ELR (cell line): Measurements from ENCODE around the gene CLIC3.

Source experiments
- DNase-seq: peaks from one replicate; pipeline ENCODE4 v3.0.0-alpha.2; 2015; ENCODE audit warnings: low read depth

CLIC3 gene

DNA sequence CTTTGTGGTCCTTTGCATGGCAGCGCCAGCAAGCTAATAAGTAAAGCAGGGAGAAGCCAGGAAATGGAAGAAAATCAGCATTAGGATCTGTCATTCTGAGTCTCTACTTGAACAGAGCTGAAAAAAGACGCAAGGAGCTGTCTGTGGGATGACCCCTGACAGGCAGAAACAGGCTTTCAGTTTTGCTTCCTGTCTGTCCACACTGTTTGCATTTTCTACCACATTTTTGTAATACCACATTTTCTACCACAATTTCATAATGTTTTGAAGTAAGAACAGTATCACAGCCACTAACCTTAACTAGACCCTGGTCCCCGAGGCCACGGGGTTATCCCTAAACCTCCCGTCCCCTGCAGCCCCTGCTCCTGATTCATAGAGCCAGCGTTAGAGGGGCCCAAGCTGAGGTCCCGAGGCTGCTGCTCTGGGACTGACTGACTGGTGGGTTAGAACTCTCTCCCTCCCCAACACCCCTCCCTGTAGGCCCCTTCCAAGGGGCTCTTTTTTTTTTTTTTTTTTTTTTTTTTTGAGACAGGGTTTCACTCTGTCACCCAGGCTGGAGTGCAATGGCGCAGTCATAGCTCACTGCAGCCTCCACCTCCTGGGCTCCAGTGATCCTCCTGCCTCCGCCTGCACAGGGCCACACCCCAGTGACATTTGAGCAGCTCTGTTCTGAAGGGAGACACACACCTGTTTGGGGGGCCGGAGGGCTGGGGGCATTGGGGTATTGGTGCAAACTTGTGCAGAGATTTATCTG, 4.0 kb upstream of the CLIC3 start:
- DNase-seq = peak; percentile 38

GRCh38 chr9:136997830-136998234, 1.5 kb upstream of the CLIC3 start:
- DNase-seq = no peak

GRCh38 chr9:136997371-136997770, 1.0 kb upstream of the CLIC3 start:
- DNase-seq = no peak

DNA sequence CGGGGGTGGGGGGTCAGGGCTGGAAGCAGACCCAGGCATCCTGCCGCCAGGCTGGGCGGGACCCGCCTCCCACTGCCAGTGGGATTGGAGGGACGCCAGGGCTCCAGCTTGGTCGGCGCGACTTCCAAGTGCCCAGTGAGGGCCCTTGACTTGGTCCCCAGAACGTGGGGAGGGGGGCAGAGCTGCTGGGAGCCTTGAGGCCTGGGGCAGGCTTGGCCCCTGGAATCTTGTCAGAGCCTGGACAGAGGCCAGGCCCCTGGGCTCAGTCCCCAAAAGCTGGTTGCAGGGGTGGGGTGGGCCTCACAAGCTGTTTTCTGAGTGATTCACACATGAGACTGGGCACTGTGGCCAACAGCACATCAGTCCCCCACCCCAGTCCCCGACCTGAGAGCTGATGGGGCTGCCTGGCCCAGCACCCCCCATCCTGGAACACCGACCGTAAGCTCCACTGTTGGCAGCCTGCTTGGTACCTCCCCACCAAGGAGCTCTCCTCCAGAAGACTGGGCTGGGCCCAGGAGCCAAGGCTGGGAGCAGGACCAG, 526 bp downstream of the CLIC3 start:
- DNase-seq = peak; percentile 23

- no peak for DNase-seq
These were observed 1.0 kb downstream of the CLIC3 start for GRCh38 chr9:136995362-136995761.

- no peak for DNase-seq
These were observed 1.5 kb downstream of the CLIC3 start for GRCh38 chr9:136994888-136995230.

GRCh38 chr9:136994180-136994887, 2.0 kb downstream of the CLIC3 start:
- no peak for DNase-seq

GRCh38 chr9:136992819-136993369, 3.5 kb downstream of the CLIC3 start:
- DNase-seq = no peak

DNA sequence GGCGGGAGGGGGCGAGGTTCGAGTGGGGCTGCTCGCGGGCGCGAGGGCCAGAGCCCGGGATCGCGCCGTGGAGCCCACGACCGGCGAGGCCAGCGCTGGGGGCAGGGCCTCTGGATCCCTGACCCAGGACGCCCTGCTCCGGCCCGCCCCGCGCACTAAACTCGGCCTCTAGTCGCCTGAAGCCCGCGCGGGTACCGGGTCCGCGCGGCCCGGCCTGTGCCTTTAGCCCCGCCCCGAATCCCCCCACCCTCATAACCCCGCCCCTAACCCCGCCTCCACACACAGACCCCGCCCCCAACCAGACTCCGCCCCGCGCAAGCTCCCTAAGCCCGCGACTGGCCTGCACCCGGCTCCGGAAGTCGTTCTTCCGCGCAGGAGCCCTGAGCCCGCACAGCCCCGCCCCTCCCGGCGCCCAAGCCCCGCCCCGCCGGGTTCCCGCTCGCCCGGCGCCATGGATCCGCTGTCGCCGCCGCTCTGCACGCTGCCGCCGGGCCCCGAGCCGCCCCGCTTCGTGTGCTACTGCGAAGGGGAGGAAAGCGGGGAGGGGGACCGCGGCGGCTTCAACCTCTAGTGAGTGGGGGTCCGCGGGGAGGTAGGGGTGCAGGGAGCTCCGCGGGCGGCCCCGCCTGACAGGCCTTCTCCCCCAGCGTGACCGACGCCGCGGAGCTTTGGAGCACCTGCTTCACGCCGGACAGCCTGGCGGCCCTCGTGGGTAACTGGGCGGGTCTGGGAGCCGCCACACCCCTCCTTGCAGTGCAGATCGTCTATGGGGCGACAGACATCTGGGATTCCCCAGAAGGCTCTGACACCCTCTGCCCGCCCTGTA, 4.2 kb downstream of the CLIC3 start, which contains the start of gene PAXX:
Gene PAXX, plus strand, starts transcription at position 430 of the 826 bp plus-strand sequence. Its CDS starts 22 bp downstream, at position 452.
- peak; percentile 91 for DNase-seq

DNA sequence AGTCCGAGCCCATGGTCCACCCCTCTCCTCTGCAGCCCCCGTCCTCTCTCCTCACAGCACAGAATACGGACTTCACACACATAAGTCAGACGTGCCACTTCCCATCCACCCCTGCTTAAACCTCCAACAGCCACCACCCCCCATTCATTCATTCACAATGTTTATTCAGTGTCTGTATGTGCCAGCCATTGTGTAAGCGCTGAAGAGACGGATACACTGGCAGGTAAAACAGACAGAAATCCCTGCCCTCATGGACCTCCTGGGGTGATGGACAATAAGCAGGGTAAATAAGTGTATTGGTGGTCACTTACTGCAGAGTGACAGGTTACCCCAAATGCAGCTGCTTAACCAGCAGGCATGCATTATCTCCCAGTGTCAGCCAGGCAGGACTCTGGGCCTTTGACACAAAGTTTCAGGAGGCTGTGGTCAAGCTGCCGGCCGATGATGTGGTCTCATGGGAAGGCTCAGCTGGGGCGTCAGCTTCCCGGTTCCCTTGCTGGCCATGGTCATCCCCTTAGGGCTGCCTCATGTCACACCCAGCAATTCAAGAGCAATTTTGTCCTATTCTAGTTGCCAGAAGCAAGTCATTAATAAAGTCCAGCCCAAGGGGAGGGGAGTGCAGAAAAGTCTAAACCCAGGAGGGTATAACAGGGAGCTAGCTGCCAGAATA, 6.0 kb downstream of the CLIC3 start:
- no peak for DNase-seq

DNA sequence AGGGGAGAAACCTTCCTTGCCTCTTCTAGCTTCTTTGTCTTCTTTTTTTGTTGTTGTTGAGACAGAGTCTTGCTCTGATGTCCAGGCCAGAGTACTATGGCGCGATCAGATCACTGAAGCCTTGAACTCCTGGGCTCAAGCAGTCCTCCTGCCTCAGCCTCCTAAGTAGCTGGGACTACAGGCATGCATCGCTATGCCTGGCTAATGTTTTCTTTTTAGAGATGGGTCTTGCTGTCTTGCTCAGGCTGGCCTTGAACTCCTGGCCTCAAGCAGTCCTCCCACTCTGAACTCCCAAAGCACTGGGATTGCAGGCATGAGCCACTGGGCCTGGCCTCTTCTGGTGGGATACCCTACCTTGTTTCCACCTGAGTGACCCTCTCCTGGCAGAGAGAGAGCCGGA, 7.5 kb downstream of the CLIC3 start:
- no peak for DNase-seq

- no peak for DNase-seq
These were observed 10.5 kb downstream of the CLIC3 start for GRCh38 chr9:136985853-136986252.

GRCh38 chr9:136985027-136985602, 11.3 kb downstream of the CLIC3 start:
- no peak for DNase-seq

- DNase-seq = no peak
These were observed 11.8 kb downstream of the CLIC3 start for GRCh38 chr9:136984464-136985026.

- no peak for DNase-seq
These were observed 12.6 kb downstream of the CLIC3 start for GRCh38 chr9:136983656-136984314.

DNA sequence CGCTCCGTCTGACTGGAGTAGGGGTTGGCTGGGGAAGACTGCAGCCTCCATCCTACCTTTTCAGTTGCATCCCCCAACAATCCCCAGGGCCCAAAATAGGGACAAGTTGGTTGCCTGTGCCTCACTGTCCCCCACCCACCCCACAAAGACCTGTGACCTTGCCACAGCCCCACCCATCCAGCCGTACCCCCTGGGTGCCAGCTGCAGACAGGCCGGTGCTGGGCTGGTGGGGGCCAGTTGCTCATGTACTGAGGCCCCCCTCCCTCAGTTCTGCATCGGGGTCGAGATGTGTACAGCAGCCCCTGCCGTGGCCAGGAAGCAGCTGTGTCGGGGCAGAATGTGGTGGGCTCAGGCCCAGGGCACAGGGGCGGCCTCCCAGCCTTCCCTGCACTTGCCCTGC, 13.2 kb downstream of the CLIC3 start:
- DNase-seq = no peak

GRCh38 chr9:136982232-136983051, 13.9 kb downstream of the CLIC3 start, which contains the start of gene LCNL1:
LCNL1 (plus strand) TSS chr9:136982993; CDS start chr9:136983587, 594 bp downstream.
- no peak for DNase-seq

DNA sequence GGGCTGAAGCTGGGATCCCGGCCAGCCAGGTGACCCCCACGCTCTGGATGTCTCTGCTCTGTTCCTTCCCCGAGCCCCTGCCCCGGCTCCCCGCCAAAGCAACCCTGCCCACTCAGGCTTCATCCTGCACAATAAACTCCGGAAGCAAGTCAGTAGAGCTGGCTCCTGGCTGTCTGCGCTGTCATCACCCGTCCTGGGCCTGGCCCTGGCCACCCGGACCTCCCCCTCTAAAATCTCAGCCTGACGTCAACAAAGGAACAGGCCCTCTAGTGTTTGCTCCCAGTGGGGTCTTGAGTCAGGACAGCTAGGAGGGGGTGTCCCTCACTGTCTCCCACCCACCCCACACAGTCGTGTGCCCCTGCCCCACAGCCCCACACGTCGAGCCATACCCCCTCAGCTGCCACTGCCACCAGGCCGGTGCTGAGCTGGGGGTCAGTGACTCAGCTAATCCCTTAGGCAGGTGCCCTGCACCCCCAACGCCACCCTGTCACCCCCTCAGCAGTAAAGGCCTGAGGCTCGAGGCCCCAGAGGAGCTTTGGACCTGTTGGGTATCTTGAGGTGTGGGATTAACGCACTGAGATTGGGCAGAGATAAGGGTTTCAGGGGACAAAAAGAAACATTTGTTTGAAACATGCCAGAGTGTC, 14.7 kb downstream of the CLIC3 start:
- DNase-seq = peak; percentile 61
